ENCODE results near the gene DDX24. TPM values are rescaled to one million over a fixed set of nuclear protein-coding genes. Genes with fewer than 3 reads are reported as not detected.

DDX24 gene
- total RNA-seq, 1 experiment from 2014 or later = 174 TPM

GRCh38 chr14:94041551-94042346, 39.3 kb downstream of the DDX24 start:
- no peak for DNase-seq (ENCODE audit: low spot score)
- CTCF ChIA-PET = interaction anchor here (1.9 to 2.7 kb wide), 3 partner anchors 88 to 102 kb away, joined by 6 to 13 read pairs (median 11); partner anchors contain the start of gene IFI27L2

GRCh38 chr14:94040796-94041195, 40.2 kb downstream of the DDX24 start:
- peaks cover 2% of the 10 kb centered on the region; the same call in 1 of the 2 replicates for H3K4me1 Mint-ChIP-seq
- ATAC-seq (no peak), DNase-seq (ENCODE audit: low spot score) (no peak)
- no peak overlapping the region for H3K4me3 Mint-ChIP-seq
- ChIA-PET CTCF (interaction anchor here (2.5 to 2.7 kb wide), 2 partner anchors 89 to 96 kb away, joined by 11 to 13 read pairs; partner anchors contain the start of gene IFI27L2), POLR2A (no interaction called here)
- H3K27ac Mint-ChIP-seq = no peak overlapping the region
- no peaks in the 10 kb centered on the region for H3K27me3 Mint-ChIP-seq (ENCODE audit: low read depth)
- no peaks in the 10 kb centered on the region for H3K9me3 Mint-ChIP-seq
- H3K36me3 Mint-ChIP-seq = peaks cover 12% of the 10 kb centered on the region; the same call in 1 of the 2 replicates
- TF ChIP-seq TEAD4 (CRISPR knock-in tag; IDR thresholded peaks at IDR 0.05) = no peak
- TF ChIP-seq HMGA2 (CRISPR knock-in tag; IDR thresholded peaks at IDR 0.05) = no peak
- no peak for TF ChIP-seq SP1 (CRISPR knock-in tag; conservative IDR thresholded peaks at IDR 0.05)
- TF ChIP-seq ZBTB43 (CRISPR knock-in tag; IDR thresholded peaks at IDR 0.05) = no peak
- no peak for TF ChIP-seq PRRX2 (CRISPR knock-in tag; IDR thresholded peaks at IDR 0.05)
- TF ChIP-seq JAZF1 (CRISPR knock-in tag; IDR thresholded peaks at IDR 0.05) = no peak
- no peak for TF ChIP-seq MXD4 (CRISPR knock-in tag; IDR thresholded peaks at IDR 0.05; ENCODE audit: borderline replicate concordance)
- TF ChIP-seq, protein P1, sequence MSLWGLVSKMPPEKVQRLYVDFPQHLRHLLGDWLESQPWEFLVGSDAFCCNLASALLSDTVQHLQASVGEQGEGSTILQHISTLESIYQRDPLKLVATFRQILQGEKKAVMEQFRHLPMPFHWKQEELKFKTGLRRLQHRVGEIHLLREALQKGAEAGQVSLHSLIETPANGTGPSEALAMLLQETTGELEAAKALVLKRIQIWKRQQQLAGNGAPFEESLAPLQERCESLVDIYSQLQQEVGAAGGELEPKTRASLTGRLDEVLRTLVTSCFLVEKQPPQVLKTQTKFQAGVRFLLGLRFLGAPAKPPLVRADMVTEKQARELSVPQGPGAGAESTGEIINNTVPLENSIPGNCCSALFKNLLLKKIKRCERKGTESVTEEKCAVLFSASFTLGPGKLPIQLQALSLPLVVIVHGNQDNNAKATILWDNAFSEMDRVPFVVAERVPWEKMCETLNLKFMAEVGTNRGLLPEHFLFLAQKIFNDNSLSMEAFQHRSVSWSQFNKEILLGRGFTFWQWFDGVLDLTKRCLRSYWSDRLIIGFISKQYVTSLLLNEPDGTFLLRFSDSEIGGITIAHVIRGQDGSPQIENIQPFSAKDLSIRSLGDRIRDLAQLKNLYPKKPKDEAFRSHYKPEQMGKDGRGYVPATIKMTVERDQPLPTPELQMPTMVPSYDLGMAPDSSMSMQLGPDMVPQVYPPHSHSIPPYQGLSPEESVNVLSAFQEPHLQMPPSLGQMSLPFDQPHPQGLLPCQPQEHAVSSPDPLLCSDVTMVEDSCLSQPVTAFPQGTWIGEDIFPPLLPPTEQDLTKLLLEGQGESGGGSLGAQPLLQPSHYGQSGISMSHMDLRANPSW (CRISPR knock-in tag; conservative IDR thresholded peaks at IDR 0.05; ENCODE audit: low read depth) = no peak
- TF ChIP-seq, protein P2, sequence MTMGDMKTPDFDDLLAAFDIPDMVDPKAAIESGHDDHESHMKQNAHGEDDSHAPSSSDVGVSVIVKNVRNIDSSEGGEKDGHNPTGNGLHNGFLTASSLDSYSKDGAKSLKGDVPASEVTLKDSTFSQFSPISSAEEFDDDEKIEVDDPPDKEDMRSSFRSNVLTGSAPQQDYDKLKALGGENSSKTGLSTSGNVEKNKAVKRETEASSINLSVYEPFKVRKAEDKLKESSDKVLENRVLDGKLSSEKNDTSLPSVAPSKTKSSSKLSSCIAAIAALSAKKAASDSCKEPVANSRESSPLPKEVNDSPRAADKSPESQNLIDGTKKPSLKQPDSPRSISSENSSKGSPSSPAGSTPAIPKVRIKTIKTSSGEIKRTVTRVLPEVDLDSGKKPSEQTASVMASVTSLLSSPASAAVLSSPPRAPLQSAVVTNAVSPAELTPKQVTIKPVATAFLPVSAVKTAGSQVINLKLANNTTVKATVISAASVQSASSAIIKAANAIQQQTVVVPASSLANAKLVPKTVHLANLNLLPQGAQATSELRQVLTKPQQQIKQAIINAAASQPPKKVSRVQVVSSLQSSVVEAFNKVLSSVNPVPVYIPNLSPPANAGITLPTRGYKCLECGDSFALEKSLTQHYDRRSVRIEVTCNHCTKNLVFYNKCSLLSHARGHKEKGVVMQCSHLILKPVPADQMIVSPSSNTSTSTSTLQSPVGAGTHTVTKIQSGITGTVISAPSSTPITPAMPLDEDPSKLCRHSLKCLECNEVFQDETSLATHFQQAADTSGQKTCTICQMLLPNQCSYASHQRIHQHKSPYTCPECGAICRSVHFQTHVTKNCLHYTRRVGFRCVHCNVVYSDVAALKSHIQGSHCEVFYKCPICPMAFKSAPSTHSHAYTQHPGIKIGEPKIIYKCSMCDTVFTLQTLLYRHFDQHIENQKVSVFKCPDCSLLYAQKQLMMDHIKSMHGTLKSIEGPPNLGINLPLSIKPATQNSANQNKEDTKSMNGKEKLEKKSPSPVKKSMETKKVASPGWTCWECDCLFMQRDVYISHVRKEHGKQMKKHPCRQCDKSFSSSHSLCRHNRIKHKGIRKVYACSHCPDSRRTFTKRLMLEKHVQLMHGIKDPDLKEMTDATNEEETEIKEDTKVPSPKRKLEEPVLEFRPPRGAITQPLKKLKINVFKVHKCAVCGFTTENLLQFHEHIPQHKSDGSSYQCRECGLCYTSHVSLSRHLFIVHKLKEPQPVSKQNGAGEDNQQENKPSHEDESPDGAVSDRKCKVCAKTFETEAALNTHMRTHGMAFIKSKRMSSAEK (CRISPR knock-in tag; IDR thresholded peaks at IDR 0.05; ENCODE audit: borderline replicate concordance) = no peak
- no peak for TF ChIP-seq TP53 (CRISPR knock-in tag; IDR thresholded peaks at IDR 0.05)
- TF ChIP-seq CREM (CRISPR knock-in tag; IDR thresholded peaks at IDR 0.05) = no peak
- TF ChIP-seq ZNF416 (CRISPR knock-in tag; IDR thresholded peaks at IDR 0.05) = no peak
- TF ChIP-seq ATF2 (CRISPR knock-in tag; IDR thresholded peaks at IDR 0.05; ENCODE audit: borderline replicate concordance, low read depth) = no peak
- TF ChIP-seq FOXJ3 (CRISPR knock-in tag; IDR thresholded peaks at IDR 0.05; ENCODE audit: borderline replicate concordance) = no peak

More at GRCh38 chr14:94041551-94042346, 39.3 kb downstream of the DDX24 start:
- H3K4me3 Mint-ChIP-seq = no peak overlapping the region
- peaks cover under 1% of the 10 kb centered on the region; the same call in 1 of the 2 replicates for H3K4me1 Mint-ChIP-seq
- H3K36me3 Mint-ChIP-seq = peaks cover 10% of the 10 kb centered on the region; the same call in 1 of the 2 replicates
- H3K27ac Mint-ChIP-seq = no peak overlapping the region
- ATAC-seq = no peak
- POLR2A ChIA-PET = no interaction called here
- H3K27me3 Mint-ChIP-seq (ENCODE audit: low read depth) = no peaks in the 10 kb centered on the region
- H3K9me3 Mint-ChIP-seq = no peaks in the 10 kb centered on the region
- TF ChIP-seq MXD4 (CRISPR knock-in tag; IDR thresholded peaks at IDR 0.05; ENCODE audit: borderline replicate concordance) = no peak
- TF ChIP-seq FOXK1 (CRISPR knock-in tag; IDR thresholded peaks at IDR 0.05) = no peak
- TF ChIP-seq ZNF317 (CRISPR knock-in tag; IDR thresholded peaks at IDR 0.05; ENCODE audit: borderline replicate concordance, low read depth) = no peak
- no peak for TF ChIP-seq ZSCAN18 (CRISPR knock-in tag; IDR thresholded peaks at IDR 0.05)
- TF ChIP-seq RORB (CRISPR knock-in tag; IDR thresholded peaks at IDR 0.05) = no peak
- no peak for TF ChIP-seq NR3C1 (CRISPR knock-in tag; conservative IDR thresholded peaks at IDR 0.05; ENCODE audit: low read depth)
- TF ChIP-seq OVOL2 (CRISPR knock-in tag; IDR thresholded peaks at IDR 0.05; ENCODE audit: borderline replicate concordance) = no peak
- TF ChIP-seq FOXJ3 (CRISPR knock-in tag; IDR thresholded peaks at IDR 0.05; ENCODE audit: borderline replicate concordance) = no peak
- no peak for TF ChIP-seq CREB1 (CRISPR knock-in tag; IDR thresholded peaks at IDR 0.05)
- TF ChIP-seq, protein P3, sequence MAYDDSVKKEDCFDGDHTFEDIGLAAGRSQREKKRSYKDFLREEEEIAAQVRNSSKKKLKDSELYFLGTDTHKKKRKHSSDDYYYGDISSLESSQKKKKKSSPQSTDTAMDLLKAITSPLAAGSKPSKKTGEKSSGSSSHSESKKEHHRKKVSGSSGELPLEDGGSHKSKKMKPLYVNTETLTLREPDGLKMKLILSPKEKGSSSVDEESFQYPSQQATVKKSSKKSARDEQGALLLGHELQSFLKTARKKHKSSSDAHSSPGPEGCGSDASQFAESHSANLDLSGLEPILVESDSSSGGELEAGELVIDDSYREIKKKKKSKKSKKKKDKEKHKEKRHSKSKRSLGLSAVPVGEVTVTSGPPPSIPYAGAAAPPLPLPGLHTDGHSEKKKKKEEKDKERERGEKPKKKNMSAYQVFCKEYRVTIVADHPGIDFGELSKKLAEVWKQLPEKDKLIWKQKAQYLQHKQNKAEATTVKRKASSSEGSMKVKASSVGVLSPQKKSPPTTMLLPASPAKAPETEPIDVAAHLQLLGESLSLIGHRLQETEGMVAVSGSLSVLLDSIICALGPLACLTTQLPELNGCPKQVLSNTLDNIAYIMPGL (CRISPR knock-in tag; IDR thresholded peaks at IDR 0.05) = no peak

Measured in WTC11 (cell line).